HEK293 (cell line): ENCODE measurements around the gene ATP6V0E2.
A peak's percentile ranks its signal among the peaks of the same experiment; 100 is the strongest.

Experiments used
- CTCF ChIA-PET: fragments of 350-600 bp; formaldehyde crosslinking; extraction: SDS; loops from one replicate; lab custom pipeline; 2021; ENCODE audit warnings: antibody characterized with exemption; lab: Yijun Ruan, JAX
- POLR2A ChIA-PET: fragments of 300-600 bp; formaldehyde crosslinking; extraction: SDS; loops from one replicate; lab custom pipeline; 2020; ENCODE audit warnings: antibody characterized with exemption, inconsistent platforms; lab: Yijun Ruan, JAX
- H3K27ac ChIP-seq: fragments of 200-500 bp; sonication (Bioruptor generic); 2 replicates; pipeline ENCODE4 v1.5.1; 2014; ENCODE audit warnings: low read depth, low read length, control low read depth, inconsistent platforms; ENCODE audit errors: extremely low read depth
- H3K36me3 ChIP-seq, 2 experiments: fragments of 200-500 bp in 1 of 2; sonication (Bioruptor generic) in 1 of 2; 1 replicate in 1 of 2; 2 replicates in 1 of 2; pipeline ENCODE4 v1.5.1; 2014 to 2017; ENCODE audit warnings: inconsistent platforms in 2 of 2, low read length in 2 of 2; ENCODE audit not compliant: control insufficient read depth in 2 of 2, insufficient read depth in 1 of 2
- H3K4me1 ChIP-seq: fragments of 200-500 bp; sonication (Bioruptor generic); 2 replicates; pipeline ENCODE4 v1.5.1; 2014; ENCODE audit warnings: mild to moderate bottlenecking, low read length, inconsistent platforms; ENCODE audit not compliant: control insufficient read depth, insufficient read depth
- H3K4me3 ChIP-seq: 2 replicates; pipeline ENCODE4 v1.5.1; 2011; ENCODE audit warnings: low read depth, mild to moderate bottlenecking, control low read depth, low read length, moderate library complexity
- H3K9me3 ChIP-seq: fragments of 200-500 bp; sonication (Bioruptor generic); 2 replicates; pipeline ENCODE4 v1.5.1; 2014; ENCODE audit warnings: low read depth, low read length, inconsistent platforms; ENCODE audit not compliant: control insufficient read depth, insufficient read depth
- BCL11A ChIP-seq: fragments of 450-650 bp; formaldehyde crosslinking; IDR thresholded peaks from 2 replicates; pipeline ENCODE4 v1.5.1; 2016; ENCODE audit warnings: low read depth, missing biosample characterization, missing genetic modification characterization
- GLIS1 ChIP-seq: fragments of 450-650 bp; formaldehyde crosslinking; IDR thresholded peaks from 2 replicates; pipeline ENCODE4 v1.5.1; 2016; ENCODE audit warnings: missing biosample characterization, missing genetic modification characterization
- YY1 ChIP-seq: fragments of 450-650 bp; formaldehyde crosslinking; IDR thresholded peaks from 2 replicates; pipeline ENCODE4 v1.5.1; 2018; ENCODE audit warnings: missing biosample characterization, missing genetic modification characterization
- ZBTB1 ChIP-seq: fragments of 450-650 bp; formaldehyde crosslinking; IDR thresholded peaks from 2 replicates; pipeline ENCODE4 v1.5.1; 2016; ENCODE audit warnings: missing biosample characterization, missing genetic modification characterization
- ZBTB20 ChIP-seq: fragments of 450-650 bp; formaldehyde crosslinking; IDR thresholded peaks from 2 replicates; pipeline ENCODE4 v1.5.1; 2016; ENCODE audit warnings: missing biosample characterization, missing genetic modification characterization
- ZFHX2 ChIP-seq: fragments of 450-650 bp; formaldehyde crosslinking; conservative IDR thresholded peaks from 2 replicates; pipeline ENCODE4 v1.5.1; 2016; ENCODE audit warnings: missing biosample characterization, missing genetic modification characterization
- ZIC2 ChIP-seq: fragments of 450-650 bp; formaldehyde crosslinking; IDR thresholded peaks from 2 replicates; pipeline ENCODE4 v1.5.1; 2016; ENCODE audit warnings: missing biosample characterization, missing genetic modification characterization
- ZNF132 ChIP-seq: fragments of 450-650 bp; formaldehyde crosslinking; IDR thresholded peaks from 2 replicates; pipeline ENCODE4 v1.5.1; 2017; ENCODE audit warnings: missing biosample characterization, missing genetic modification characterization, borderline replicate concordance
- ZNF133 ChIP-seq: fragments of 450-650 bp; formaldehyde crosslinking; IDR thresholded peaks from 2 replicates; pipeline ENCODE4 v1.5.1; 2016; ENCODE audit warnings: missing biosample characterization, missing genetic modification characterization
- ZNF138 ChIP-seq: fragments of 450-650 bp; formaldehyde crosslinking; IDR thresholded peaks from 2 replicates; pipeline ENCODE4 v1.5.1; 2016; ENCODE audit warnings: missing biosample characterization, missing genetic modification characterization, borderline replicate concordance
- ZNF18 ChIP-seq: fragments of 450-650 bp; formaldehyde crosslinking; IDR thresholded peaks from 2 replicates; pipeline ENCODE4 v1.5.1; 2016; ENCODE audit warnings: missing biosample characterization, missing genetic modification characterization
- ZNF239 ChIP-seq: fragments of 450-650 bp; formaldehyde crosslinking; IDR thresholded peaks from 2 replicates; pipeline ENCODE4 v1.5.1; 2016; ENCODE audit warnings: missing biosample characterization, missing genetic modification characterization
- ZNF350 ChIP-seq: fragments of 450-650 bp; formaldehyde crosslinking; IDR thresholded peaks from 2 replicates; pipeline ENCODE4 v1.5.0; 2017; ENCODE audit warnings: missing biosample characterization, mild to moderate bottlenecking, missing genetic modification characterization
- ZNF391 ChIP-seq: fragments of 450-650 bp; formaldehyde crosslinking; IDR thresholded peaks from 2 replicates; pipeline ENCODE4 v1.5.1; 2016; ENCODE audit warnings: low read depth, missing biosample characterization, missing genetic modification characterization, borderline replicate concordance
- ZNF513 ChIP-seq: fragments of 450-650 bp; IDR thresholded peaks from 2 replicates; pipeline ENCODE4 v1.5.1; 2018; ENCODE audit warnings: missing biosample characterization, missing genetic modification characterization
- ZNF629 ChIP-seq: fragments of 450-650 bp; formaldehyde crosslinking; IDR thresholded peaks from 2 replicates; pipeline ENCODE4 v1.5.1; 2017; ENCODE audit warnings: missing biosample characterization, missing genetic modification characterization
- ZNF707 ChIP-seq: fragments of 450-650 bp; formaldehyde crosslinking; IDR thresholded peaks from 2 replicates; pipeline ENCODE4 v1.5.1; 2016; ENCODE audit warnings: missing biosample characterization, missing genetic modification characterization
- ZNF776 ChIP-seq: fragments of 450-650 bp; formaldehyde crosslinking; IDR thresholded peaks from 2 replicates; pipeline ENCODE4 v1.5.0; 2017; ENCODE audit warnings: missing biosample characterization, missing genetic modification characterization, borderline replicate concordance
- ZNF830 ChIP-seq: fragments of 450-650 bp; IDR thresholded peaks from 2 replicates; pipeline ENCODE4 v1.5.0; 2018; ENCODE audit warnings: missing biosample characterization, missing genetic modification characterization, low read depth, mild to moderate bottlenecking, moderate library complexity
- ZSCAN23 ChIP-seq: fragments of 450-650 bp; formaldehyde crosslinking; IDR thresholded peaks from 2 replicates; pipeline ENCODE4 v1.5.1; 2016; ENCODE audit warnings: missing biosample characterization, missing genetic modification characterization

ATP6V0E2 gene

GRCh38 chr7:149879271-149879743 lies 5.5 kb downstream of the ATP6V0E2 start:
- POLR2A ChIA-PET, result no interaction called here
- Histone ChIP-seq H3K4me1 (no peaks in the 10 kb centered on the region), H3K9me3 (no peaks in the 10 kb centered on the region), H3K36me3 (peaks cover 0 to 54% of the 10 kb centered on the region in 2 experiments; a peak in 1 of 3 replicates), H3K27ac (no peak overlapping the region), H3K4me3 (no peak overlapping the region)
- CTCF ChIA-PET, result no interaction called here
- TF ChIP-seq ZNF707 (tag by site-specific recombination) (no peak), ZNF18 (tag by site-specific recombination) (no peak), BCL11A (no peak), ZNF776 (tag by site-specific recombination) (no peak), YY1 (tag by site-specific recombination) (no peak), ZNF350 (tag by site-specific recombination) (no peak), ZNF830 (no peak), GLIS1 (tag by site-specific recombination) (no peak), ZFHX2 (tag by site-specific recombination) (no peak), ZSCAN23 (tag by site-specific recombination) (no peak), ZNF629 (tag by site-specific recombination) (no peak), ZIC2 (tag by site-specific recombination) (no peak), ZNF391 (tag by site-specific recombination) (no peak), ZNF138 (tag by site-specific recombination) (no peak), ZNF133 (no peak), ZNF513 (tag by site-specific recombination) (no peak), ZNF239 (no peak)

GRCh38 chr7:149879766-149880637 lies 6.2 kb downstream of the ATP6V0E2 start:
- no peak overlapping the region for H3K27ac ChIP-seq
- H3K9me3 ChIP-seq, result no peaks in the 10 kb centered on the region
- no peaks in the 10 kb centered on the region for H3K4me1 ChIP-seq
- H3K36me3 ChIP-seq, result peaks cover 0 to 54% of the 10 kb centered on the region in 2 experiments; a peak in 1 of 3 replicates
- POLR2A ChIA-PET, result no interaction called here
- CTCF ChIA-PET, result interaction anchor here (0.8 kb wide), 1 partner anchor 19 kb away, joined by 3 read pairs; no protein-coding TSS in a partner anchor
- no peak overlapping the region for H3K4me3 ChIP-seq
- TF ChIP-seq ZBTB1 (tag by site-specific recombination), result no peak
- TF ChIP-seq ZNF132, result no peak
- peak; percentile 40; the same call in 1 of the 2 replicates for TF ChIP-seq ZBTB20
